Neural progenitor cell (in vitro differentiated cells): ENCODE data around the gene OR52D1.

Experiments used
- EZH2phosphoT487 ChIP-seq: fragments of 200-600 bp; sonication (generic); IDR thresholded peaks from 2 replicates; pipeline ENCODE4 v1.6.1; 2017; ENCODE audit warnings: antibody characterized with exemption
- TF ChIP-seq, protein P1 (sequence below): fragments of 200-600 bp; sonication (generic); IDR thresholded peaks from 2 replicates; pipeline ENCODE4 v1.5.1; 2017; ENCODE audit warnings: antibody characterized with exemption, mild to moderate bottlenecking

DNA sequence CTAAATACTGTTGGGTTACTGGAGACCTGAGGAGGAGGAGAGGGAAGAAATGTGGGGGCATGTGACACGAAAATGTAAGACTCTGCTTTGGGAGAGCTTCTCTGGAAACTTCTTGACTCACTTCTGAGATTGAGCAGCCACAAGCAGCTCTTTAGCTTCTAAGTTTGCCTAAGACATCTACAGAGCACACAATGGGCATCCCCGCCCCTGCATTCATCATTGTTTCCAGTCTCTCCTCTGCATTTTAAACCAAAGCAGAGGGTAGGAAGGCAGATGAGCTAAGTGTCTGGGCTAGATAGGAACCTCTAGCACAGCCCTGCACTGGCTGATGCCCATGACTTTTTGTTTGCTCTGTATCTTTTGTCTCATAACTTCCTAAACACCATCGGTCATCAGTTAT is 2.1 kb upstream of the OR52D1 start:
- no peak for TF ChIP-seq EZH2phosphoT487
- TF ChIP-seq, protein P1, sequence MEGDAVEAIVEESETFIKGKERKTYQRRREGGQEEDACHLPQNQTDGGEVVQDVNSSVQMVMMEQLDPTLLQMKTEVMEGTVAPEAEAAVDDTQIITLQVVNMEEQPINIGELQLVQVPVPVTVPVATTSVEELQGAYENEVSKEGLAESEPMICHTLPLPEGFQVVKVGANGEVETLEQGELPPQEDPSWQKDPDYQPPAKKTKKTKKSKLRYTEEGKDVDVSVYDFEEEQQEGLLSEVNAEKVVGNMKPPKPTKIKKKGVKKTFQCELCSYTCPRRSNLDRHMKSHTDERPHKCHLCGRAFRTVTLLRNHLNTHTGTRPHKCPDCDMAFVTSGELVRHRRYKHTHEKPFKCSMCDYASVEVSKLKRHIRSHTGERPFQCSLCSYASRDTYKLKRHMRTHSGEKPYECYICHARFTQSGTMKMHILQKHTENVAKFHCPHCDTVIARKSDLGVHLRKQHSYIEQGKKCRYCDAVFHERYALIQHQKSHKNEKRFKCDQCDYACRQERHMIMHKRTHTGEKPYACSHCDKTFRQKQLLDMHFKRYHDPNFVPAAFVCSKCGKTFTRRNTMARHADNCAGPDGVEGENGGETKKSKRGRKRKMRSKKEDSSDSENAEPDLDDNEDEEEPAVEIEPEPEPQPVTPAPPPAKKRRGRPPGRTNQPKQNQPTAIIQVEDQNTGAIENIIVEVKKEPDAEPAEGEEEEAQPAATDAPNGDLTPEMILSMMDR: no peak
